ENCODE results near the gene MUC21.
"Not testable (repeated sequence)": the region's sequence is repeated elsewhere in the genome, so short reads cannot be mapped to it uniquely, and the experiment has no call there.

Gene MUC21

GRCh38 chr6:30969171-30969570, 14.3 kb upstream of the MUC21 start:
- not testable (repeated sequence) for DNase-seq (ENCODE audit: low spot score)

DNA sequence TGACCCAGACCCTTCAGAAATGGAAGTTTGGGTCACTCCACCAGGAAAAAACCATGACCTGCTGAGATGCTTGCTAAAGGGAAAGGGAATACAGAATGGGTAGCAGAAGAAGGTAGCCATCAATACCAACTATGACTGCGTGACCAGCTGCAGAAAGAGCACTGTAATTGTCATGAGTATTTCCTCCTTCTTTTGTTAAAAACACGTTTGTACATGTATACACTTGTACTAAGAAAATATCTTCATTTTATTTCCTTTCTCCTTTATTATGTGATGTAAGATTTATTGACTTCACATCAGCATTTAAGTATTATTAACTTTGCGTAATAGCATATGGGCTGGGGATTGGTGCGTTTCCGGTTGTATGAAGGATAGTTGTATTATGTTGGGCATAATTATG, 12.6 kb upstream of the MUC21 start:
- DNase-seq (ENCODE audit: low spot score): no peak

GRCh38 chr6:30972816-30973215, 10.7 kb upstream of the MUC21 start:
- DNase-seq (ENCODE audit: low spot score): no peak

GRCh38 chr6:30974490-30975252, 8.8 kb upstream of the MUC21 start:
- DNase-seq (ENCODE audit: low spot score): no peak

DNA sequence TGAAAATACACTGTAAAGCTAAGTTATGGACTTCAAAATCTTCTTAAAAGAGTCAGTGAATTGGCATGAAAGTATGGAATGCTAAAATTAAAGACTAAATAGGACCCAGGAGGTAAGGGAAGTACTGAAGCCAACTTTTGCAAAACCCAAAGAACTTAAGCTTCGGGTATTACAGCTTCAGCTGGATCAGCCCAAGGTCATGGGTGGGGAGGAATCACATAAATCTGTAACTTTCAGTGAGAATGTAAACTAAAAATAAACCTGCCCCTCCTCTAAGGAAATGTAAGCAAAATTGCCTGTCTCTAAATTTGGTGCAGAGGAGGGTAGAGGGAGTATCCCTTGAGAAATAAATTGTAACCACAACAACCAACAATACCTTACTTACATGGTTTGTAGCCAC, 4.4 kb upstream of the MUC21 start:
- no peak for DNase-seq (ENCODE audit: low spot score)

DNA sequence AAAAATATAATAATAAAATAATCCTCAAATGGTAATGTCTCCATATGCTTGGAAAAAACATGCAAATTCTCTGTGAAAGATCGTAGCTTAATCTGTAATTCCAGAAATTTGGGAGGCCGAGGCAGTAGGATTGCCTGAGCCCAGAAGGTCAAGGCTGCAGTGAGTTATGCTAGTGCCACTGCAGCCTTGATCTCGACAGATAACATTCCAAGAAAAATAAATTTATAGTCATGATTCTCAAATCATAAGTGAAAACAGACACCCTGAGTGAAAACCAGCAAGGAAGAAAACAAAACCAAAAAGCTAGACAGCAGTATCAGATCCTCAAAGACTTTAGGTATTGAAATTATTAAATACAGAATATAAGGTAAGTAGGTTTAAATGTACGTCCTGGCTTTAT, 3.8 kb upstream of the MUC21 start:
- no peak for DNase-seq (ENCODE audit: low spot score)

DNA sequence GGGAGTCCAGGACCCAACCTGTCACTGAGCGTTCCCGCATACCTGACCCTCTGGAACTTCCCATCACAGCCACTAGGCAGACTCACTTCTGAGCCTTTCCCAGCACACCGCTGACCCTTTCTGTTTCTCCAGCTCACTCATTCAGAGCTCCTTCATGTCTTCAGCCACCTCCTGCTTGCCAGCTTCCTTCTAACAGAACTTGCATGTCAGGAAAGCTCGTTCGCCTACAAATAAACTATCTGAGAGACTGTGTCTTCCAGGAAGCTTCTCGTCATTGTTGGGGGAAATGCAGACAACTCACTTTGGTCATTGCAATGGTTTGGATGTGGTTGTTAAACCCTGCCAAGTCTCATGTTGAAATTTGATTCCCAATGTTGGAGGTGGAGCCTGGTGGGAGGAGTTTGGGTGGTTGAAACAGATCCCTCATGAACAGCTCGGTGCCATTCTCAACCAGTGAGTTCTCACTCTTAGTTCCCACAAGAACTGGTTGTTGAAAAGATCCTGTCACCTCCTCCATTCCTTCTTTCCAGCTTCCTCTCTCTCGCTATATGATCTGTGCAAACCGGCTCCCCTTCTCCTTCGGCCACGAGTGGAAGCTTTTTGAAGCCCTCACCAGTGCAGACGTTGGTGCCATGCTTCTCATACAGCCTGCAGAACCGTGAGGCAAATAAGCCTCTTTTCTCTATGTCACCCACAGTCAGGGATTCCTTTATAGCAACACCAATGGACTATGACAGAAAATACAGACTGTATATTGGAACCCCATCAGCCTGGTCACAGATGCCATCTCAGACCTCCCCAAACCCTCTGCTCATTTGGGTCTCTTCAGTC, 1.4 kb upstream of the MUC21 start:
- peak; percentile 60 for DNase-seq (ENCODE audit: low spot score)

- DNase-seq (ENCODE audit: low spot score): no peak
Measured at GRCh38 chr6:30985490-30985889, 2.0 kb downstream of the MUC21 start.

DNA sequence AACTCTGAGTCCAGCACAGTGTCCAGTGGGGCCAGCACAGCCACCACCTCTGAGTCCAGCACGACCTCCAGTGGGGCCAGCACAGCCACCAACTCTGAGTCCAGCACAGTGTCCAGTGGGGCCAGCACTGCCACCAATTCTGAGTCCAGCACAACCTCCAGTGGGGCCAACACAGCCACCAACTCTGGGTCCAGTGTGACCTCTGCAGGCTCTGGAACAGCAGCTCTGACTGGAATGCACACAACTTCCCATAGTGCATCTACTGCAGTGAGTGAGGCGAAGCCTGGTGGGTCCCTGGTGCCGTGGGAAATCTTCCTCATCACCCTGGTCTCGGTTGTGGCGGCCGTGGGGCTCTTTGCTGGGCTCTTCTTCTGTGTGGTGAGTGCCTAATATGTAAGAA, 3.8 kb downstream of the MUC21 start:
- DNase-seq (ENCODE audit: low spot score): no peak

DNA sequence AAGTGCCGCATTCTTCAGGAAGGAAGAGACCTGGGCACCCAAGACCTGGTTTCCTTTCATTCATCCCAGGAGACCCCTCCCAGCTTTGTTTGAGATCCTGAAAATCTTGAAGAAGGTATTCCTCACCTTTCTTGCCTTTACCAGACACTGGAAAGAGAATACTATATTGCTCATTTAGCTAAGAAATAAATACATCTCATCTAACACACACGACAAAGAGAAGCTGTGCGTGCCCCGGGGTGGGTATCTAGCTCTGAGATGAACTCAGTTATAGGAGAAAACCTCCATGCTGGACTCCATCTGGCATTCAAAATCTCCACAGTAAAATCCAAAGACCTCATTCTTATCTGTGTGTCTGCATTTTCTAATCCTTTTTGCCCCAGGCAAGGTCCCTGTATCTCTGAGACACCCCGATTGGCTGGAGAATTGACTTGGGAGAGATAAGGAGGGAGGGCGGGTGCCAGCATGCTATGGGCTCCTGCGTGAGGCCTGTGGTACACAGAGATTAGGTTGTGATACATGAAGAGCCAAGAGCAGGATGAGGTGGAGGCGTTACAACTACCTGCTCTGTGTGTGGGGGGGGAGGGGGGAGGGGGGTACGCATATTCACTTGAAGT, 4.8 kb downstream of the MUC21 start:
- DNase-seq (ENCODE audit: low spot score): no peak

DNA sequence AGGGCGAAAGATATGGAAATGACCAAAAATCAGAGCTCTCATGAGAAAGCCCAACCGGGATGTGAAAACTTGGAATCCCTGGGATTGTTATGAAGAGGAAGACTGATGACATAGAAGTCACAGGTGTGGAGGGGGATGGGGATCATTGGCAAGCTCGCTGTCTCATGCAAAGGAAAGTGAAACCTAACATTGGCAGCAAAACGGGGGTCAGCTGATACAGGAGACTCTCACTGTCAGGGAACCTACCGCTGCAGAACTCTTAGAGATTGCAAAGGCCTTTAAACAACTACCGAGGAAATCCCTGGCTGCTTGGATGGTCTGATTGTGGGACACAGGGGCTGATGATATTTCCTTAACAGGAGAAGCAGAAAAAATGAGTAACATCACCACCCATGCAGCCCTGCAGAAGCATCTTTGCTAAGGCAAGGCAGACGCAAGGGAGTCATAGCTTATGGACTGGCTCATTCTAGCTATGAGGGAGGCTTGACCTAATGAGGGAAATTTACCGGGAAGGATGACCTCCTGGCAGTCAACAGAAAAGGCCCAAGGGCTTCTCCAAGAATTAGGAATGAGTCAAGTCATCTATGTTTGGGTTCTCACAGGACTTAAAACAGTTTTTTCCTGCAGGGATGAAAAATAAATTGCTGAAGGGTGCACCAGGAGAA, 7.0 kb downstream of the MUC21 start:
- no peak for DNase-seq (ENCODE audit: low spot score)

GRCh38 chr6:30991891-30992290, 8.4 kb downstream of the MUC21 start:
- DNase-seq (ENCODE audit: low spot score): no peak

DNA sequence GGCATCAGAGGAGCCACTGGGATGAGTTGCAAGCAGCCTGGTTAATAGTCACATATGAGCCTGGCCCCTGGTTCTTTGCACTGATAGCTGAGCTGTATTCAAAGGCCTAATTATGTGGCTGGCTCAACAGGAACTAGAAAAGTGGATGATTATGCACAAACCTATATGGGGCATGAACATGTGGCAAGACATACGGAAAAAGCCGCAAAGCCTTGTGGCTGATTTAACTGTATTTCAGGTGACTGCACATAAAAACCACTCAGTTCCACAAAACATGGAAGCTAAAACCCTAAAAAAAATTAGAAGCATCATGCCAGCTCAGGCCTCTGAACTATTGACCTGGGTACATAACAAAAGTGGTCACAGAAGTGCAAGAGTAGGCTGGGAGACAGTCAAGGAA, 13.8 kb downstream of the MUC21 start:
- no peak for DNase-seq (ENCODE audit: low spot score)

DNA sequence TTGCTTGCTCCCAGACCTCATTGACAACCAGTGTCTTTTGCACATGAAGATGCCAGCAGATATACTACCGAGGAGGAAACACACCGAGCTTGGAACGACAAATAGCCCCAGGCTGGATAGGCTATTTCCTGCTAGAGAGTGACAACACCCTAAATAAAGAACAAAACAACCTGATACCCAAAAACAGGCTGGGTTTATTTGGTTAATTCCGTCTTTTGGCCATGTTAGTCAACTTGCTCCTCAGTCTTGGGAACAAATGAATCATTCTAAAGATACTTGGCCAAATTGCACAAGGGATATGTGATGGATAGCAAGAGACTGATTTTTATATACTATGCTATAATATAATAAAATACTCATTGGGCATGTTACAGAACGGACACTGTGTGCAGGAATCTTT, 15.3 kb downstream of the MUC21 start:
- peak; percentile 45 for DNase-seq (ENCODE audit: low spot score)

DNA sequence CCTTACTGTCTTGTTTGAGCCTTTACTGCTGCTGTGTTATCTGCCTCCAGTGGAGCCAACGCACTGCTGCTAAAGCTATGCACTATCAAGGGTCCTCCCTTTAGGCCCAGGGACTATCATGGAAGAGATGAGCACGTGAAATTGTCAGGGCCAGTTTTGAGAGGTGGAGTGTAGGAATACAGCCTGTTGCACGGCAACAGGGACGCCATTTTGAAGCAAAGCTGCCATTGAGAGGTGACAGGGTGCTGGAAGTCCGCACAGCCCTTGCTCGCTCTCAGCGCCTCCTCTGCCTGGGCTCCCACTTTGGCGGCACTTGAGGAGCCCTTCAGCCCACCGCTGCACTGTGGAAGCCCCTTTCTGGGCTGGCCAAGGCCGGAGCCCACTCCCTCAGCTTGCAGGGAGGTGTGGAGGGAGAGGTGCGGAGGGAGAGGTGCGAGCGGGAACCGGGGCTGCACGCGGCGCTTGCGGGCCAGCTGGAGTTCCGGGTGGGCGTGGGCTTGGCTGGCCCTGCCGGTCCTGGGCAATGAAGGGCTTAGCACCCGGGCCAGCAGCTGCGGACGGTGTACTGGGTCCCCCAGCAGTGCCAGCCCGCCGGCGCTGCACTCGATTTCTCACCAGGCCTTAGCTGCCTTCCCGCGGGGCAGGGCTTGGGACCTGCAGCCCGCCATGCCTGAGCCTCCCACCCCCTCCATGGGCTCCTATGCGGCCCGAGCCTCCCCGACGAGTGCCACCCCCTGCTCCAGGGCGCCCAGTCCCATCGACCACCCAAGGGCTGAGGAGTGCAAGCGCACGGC, 16.7 kb downstream of the MUC21 start:
- not testable (repeated sequence) for DNase-seq (ENCODE audit: low spot score)

GRCh38 chr6:31001281-31001888, 17.9 kb downstream of the MUC21 start:
- no peak for DNase-seq (ENCODE audit: low spot score)

GRCh38 chr6:31002471-31002870, 19.0 kb downstream of the MUC21 start:
- DNase-seq (ENCODE audit: low spot score): no peak

GRCh38 chr6:31004794-31005193, 21.3 kb downstream of the MUC21 start:
- no peak for DNase-seq (ENCODE audit: low spot score)

DNA sequence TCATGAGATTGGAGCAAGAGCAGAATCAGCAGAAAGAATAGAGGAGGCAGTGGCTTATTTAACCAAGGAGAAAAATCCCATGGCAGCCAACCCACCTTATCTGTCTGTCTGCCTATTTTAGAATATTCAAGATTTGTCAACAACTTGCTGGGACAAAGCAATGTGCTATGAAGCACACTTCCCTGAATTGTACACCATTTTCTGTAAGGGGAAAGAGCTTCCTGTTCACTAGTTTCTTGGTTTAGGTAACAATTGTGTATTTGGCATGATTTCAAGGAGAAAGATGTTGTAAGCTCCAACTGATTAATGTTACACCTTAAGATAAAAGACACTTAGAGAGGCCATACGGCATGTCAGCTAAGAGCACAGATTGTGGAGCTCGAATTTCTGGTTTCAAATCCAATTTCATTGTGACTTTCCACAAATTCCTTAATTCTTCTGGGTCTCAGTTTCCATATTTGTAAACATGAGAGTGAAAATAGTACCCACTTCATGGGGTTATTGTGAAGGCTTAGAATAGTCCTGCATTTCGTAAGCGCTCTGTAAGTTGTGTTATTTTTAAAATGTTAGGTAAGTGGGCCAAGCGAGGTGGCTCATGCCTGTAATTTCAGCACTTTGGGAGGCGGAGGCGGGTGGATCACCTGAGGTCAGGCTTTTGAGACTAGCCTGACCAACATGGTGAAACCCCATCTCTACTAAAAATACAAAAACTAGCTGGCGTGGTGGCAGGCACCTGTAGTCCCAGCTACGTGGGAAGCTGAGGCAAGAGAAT, 21.9 kb downstream of the MUC21 start:
- DNase-seq (ENCODE audit: low spot score): no peak

DNA sequence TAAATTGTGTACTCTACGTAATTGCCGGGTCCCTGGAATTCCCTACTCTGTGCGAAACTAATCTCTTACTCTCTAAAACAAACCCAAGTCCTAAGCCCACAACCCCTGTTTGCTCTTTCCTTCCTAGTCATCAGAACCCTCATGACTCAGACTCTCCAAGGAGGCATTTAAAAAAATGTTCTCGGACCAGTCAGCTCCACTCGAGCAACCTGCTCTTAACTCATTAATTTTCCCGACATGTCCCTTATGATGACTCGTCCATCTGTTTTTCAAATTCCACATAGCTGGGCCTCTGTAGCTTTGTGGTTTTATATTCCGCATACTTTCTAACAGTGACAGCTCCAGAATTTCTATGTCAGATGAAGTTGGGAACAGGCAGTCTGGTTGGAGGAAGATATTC, 24.2 kb downstream of the MUC21 start:
- DNase-seq (ENCODE audit: low spot score): peak; percentile 86
